ENCODE data around the gene NEMF. TPM values are rescaled to one million over a fixed set of nuclear protein-coding genes. Genes with fewer than 3 reads are reported as not detected.

Gene NEMF
- total and polyA plus RNA-seq, 3 experiments from 2014 or later = 48.9 to 71.9 (median 69.2) TPM

DNA sequence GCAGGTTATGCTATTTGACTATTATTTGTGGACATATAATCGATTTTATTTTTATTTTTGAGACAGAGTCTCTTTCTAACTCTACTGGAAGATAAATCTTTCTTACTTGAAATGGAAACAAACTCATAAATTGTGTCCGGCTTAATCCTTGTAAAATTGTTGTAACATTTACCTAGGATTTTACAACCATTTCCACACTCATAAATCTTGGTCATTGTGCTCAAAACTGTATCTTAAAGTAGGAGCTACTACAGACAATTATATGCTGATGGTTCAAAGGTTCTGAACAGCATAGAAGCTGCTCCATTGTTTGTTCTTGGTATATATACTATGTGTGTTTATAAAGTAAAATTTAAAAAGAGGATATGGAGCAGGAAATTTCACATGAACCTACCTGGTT, 35.7 kb upstream of the NEMF start:
- H3K4me3 ChIP-seq (ENCODE audit: low read length) = no peak overlapping the region
- peaks cover 11 to 22% (median 13%) of the 10 kb centered on the region in 3 donors for H3K4me1 Mint-ChIP-seq
- H3K27me3 ChIP-seq (ENCODE audit: insufficient read depth, low read length, poor library complexity, severe bottlenecking) = no peaks in the 10 kb centered on the region
- peaks cover 0 to 2% (median 0%) of the 10 kb centered on the region in 5 donors for H3K9me3 Mint-ChIP-seq
- H3K36me3 ChIP-seq (ENCODE audit: insufficient read depth, low read length) = no peaks in the 10 kb centered on the region
- no peaks in the 10 kb centered on the region for H3K9me3 ChIP-seq (ENCODE audit: low read length)
- ChIA-PET CTCF (interaction anchor here (0.8 to 1.1 kb wide), 4 partner anchors 9 to 228 kb away, joined by 3 to 7 read pairs (median 4); no protein-coding TSS in a partner anchor), POLR2A (no interaction called here)
- H3K27ac Mint-ChIP-seq = no peak overlapping the region
- H3K36me3 Mint-ChIP-seq = peaks cover 0 to 10% (median 0%) of the 10 kb centered on the region in 3 donors
- H3K4me1 ChIP-seq (ENCODE audit: insufficient read depth, low read length) = peaks cover 10% of the 10 kb centered on the region
- H3K27me3 Mint-ChIP-seq = peaks cover 0 to 1% of the 10 kb centered on the region in 2 donors
- no peak overlapping the region for H3K4me3 Mint-ChIP-seq
- H3K27ac ChIP-seq (ENCODE audit: low read depth, low read length) = no peak overlapping the region
- no peak for DNase-seq

DNA sequence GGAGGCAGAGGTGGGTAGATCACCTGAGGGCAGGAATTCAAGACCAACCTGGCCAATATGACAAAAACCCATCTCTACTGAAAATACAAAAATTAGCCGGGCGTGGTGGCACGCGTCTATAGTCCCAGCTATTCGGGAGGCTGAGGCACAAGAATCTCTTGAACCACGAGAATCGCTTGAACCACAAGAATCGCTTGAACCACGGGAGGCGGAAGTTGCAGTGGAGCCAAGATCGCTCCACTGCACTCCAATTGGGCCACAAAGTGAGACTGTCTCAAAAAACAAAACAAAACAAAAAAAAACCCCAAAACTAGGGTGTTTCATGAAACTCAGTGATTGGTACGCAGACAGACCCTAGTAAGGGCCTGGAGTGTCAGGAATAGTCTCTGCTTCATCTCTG, 33.9 kb upstream of the NEMF start:
- H3K4me3 ChIP-seq (ENCODE audit: low read length) = no peak overlapping the region
- CTCF ChIA-PET = no interaction called here
- H3K27me3 ChIP-seq (ENCODE audit: insufficient read depth, low read length, poor library complexity, severe bottlenecking) = no peaks in the 10 kb centered on the region
- no peak for DNase-seq
- Mint-ChIP-seq H3K27ac (peak overlapping the region; percentile 14 to 88 (median 78)), H3K4me1 (peaks cover 2 to 13% (median 4%) of the 10 kb centered on the region in 3 donors), H3K36me3 (no peaks in the 10 kb centered on the region), H3K9me3 (no peaks in the 10 kb centered on the region), H3K27me3 (no peaks in the 10 kb centered on the region), H3K4me3 (peak overlapping the region; percentile 0 to 61 (median 38))
- no peaks in the 10 kb centered on the region for H3K9me3 ChIP-seq (ENCODE audit: low read length)
- POLR2A ChIA-PET = interaction anchor here (0.5 kb wide), 1 partner anchor 114 kb away, joined by 3 read pairs; no protein-coding TSS in a partner anchor
- H3K36me3 ChIP-seq (ENCODE audit: insufficient read depth, low read length) = no peaks in the 10 kb centered on the region
- peaks cover 3% of the 10 kb centered on the region for H3K4me1 ChIP-seq (ENCODE audit: insufficient read depth, low read length)
- H3K27ac ChIP-seq (ENCODE audit: low read depth, low read length) = no peak overlapping the region

DNA sequence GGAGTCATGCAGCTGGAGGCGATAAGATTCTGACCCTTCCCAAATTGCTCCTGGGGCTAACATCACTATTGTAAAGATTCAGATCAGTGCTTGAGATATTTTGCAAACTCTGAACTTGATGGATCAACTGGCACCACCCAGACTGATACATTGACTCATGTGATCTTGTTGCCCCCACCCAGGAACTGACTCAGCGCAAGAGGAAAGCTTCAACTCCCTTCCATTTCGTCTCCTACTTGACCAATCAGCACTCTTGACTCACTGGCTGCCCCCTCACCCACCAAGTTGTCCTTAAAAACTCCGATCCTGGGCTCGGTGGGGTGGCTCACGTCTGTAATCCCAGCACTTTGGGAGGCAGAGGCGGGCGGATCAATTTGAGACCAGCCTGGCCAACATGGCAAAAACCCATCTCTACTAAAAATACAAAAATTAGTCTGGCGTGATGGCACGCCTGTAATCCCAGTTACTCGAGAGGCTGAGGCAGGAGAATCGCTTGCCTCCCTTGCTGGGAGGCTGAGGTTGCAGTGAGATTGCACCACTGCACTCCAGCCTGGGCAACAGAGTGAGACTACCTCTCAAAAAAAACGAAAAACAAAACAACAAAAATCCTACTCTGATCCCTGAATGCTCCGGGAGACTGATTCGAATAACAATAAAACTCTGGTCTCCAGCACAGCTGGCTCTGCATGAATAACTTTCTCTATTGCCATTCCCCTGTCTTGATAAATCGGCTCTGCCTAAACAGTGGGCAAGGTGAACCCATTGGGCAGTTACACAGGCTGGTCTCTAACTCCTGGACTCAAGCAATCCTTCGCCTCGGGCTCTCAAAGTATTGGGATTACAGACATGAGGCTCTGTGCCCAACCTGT, 30.5 kb upstream of the NEMF start:
- no peaks in the 10 kb centered on the region for H3K36me3 ChIP-seq (ENCODE audit: insufficient read depth, low read length)
- H3K36me3 Mint-ChIP-seq = no peaks in the 10 kb centered on the region
- H3K27ac Mint-ChIP-seq = peak overlapping the region in 3 of 8 donors; percentile 25 to 77 (median 42)
- H3K27me3 ChIP-seq (ENCODE audit: insufficient read depth, low read length, poor library complexity, severe bottlenecking) = no peaks in the 10 kb centered on the region
- H3K4me1 Mint-ChIP-seq = peaks cover 7 to 23% (median 12%) of the 10 kb centered on the region in 3 donors
- no peak overlapping the region for H3K4me3 ChIP-seq (ENCODE audit: low read length)
- H3K9me3 ChIP-seq (ENCODE audit: low read length) = no peaks in the 10 kb centered on the region
- no peaks in the 10 kb centered on the region for H3K9me3 Mint-ChIP-seq
- POLR2A ChIA-PET = no interaction called here
- no peaks in the 10 kb centered on the region for H3K27me3 Mint-ChIP-seq
- H3K4me1 ChIP-seq (ENCODE audit: insufficient read depth, low read length) = peaks cover 11% of the 10 kb centered on the region
- H3K4me3 Mint-ChIP-seq = no peak overlapping the region
- DNase-seq = no peak
- CTCF ChIA-PET = interaction anchor here (1.4 to 2.1 kb wide), 4 partner anchors 9 to 120 kb away, joined by 4 to 10 read pairs (median 8); no protein-coding TSS in a partner anchor
- no peak overlapping the region for H3K27ac ChIP-seq (ENCODE audit: low read depth, low read length)

DNA sequence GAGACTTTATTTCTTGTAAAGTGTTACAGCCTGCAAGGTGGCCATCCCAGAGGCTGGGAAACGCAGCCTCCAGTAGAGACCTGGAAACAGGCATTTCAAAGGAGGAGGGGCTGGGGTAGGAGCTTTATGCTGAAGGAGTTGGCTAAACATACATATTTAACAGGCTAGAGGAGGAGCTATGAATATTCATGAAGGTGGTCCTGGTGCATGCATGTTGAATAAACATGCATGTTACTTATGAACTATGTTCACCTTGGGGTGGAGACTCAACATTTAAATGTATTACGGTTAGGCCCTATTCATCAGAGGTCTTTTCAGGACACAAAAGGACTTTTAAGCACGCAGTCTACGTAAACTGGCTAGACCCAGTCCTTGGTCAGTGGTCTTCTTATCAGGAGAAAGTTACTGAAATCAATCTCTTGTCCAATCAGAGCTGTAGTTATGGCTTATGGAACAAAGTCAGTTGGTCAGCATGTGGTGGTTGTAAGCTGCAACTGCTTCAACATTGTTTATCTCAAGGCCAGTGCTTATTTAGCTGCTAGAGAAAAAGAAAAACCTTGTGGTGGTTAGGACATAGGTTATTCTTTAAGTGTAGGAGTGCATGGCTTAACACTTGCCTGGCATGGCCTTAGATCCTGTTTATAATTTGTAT, 28.9 kb upstream of the NEMF start:
- Mint-ChIP-seq H3K4me3 (no peak overlapping the region), H3K27me3 (no peaks in the 10 kb centered on the region), H3K36me3 (no peaks in the 10 kb centered on the region), H3K4me1 (peaks cover 4 to 18% (median 12%) of the 10 kb centered on the region in 3 donors), H3K27ac (peak overlapping the region in 4 of 8 donors; percentile 7 to 90 (median 58)), H3K9me3 (no peaks in the 10 kb centered on the region)
- peaks cover 11% of the 10 kb centered on the region for H3K4me1 ChIP-seq (ENCODE audit: insufficient read depth, low read length)
- H3K4me3 ChIP-seq (ENCODE audit: low read length) = no peak overlapping the region
- H3K27ac ChIP-seq (ENCODE audit: low read depth, low read length) = no peak overlapping the region
- POLR2A ChIA-PET = interaction anchor here (0.6 kb wide), 1 partner anchor 12 kb away, joined by 12 read pairs; the partner anchor contains the start of gene ARF6
- no peaks in the 10 kb centered on the region for H3K36me3 ChIP-seq (ENCODE audit: insufficient read depth, low read length)
- no peaks in the 10 kb centered on the region for H3K27me3 ChIP-seq (ENCODE audit: insufficient read depth, low read length, poor library complexity, severe bottlenecking)
- no peaks in the 10 kb centered on the region for H3K9me3 ChIP-seq (ENCODE audit: low read length)
- CTCF ChIA-PET = interaction anchor here (1.3 to 3.5 kb wide), 6 partner anchors 10 to 181 kb away, joined by 3 to 41 read pairs (median 6); no protein-coding TSS in a partner anchor
- no peak for DNase-seq

DNA sequence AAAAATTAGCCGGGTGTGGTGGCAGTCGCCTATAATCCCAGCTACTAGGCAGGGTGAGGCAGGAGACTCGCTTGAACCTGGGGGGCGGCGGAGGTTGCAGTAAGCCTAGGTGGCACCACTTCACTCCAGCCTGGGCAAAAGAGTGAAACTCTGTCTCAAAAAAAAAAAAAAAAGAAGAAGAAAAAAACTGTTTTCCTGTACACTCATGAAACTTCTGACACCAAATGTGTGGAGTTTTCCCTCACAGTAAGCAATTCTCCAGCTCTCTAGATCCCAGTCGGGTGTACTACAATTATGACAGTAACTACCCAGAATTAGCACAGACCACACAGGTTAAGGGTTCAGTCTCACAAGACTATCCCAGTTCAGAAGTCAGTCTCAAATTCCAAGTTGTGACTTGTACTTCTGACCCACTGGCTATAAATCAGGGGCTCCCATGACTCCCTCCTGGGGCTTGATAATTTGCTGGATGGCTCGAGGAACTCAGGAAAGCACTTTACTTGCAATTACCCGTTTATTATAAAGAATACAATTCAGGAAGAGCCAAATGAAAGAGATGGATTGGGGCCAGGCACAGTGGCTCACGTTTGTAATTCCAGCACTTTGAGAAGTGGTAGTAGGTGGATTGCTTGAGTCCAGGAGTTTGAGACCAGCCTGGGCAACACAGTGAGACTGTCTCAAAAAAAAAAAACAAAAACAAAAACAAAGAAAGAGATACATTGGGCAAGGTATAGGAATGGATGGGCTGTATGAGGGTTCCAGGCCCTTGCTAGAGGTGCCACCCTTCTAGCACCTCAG, 27.9 kb upstream of the NEMF start:
- no peaks in the 10 kb centered on the region for H3K27me3 ChIP-seq (ENCODE audit: insufficient read depth, low read length, poor library complexity, severe bottlenecking)
- H3K27ac ChIP-seq (ENCODE audit: low read depth, low read length) = no peak overlapping the region
- H3K4me3 Mint-ChIP-seq = no peak overlapping the region
- H3K9me3 Mint-ChIP-seq = no peaks in the 10 kb centered on the region
- no peaks in the 10 kb centered on the region for H3K9me3 ChIP-seq (ENCODE audit: low read length)
- peak overlapping the region in 6 of 8 donors; percentile 37 to 89 (median 50) for H3K27ac Mint-ChIP-seq
- H3K36me3 Mint-ChIP-seq = no peaks in the 10 kb centered on the region
- ChIA-PET POLR2A (interaction anchor here (0.7 to 1.2 kb wide), 6 partner anchors 18 to 181 kb away, joined by 3 to 8 read pairs (median 3); no protein-coding TSS in a partner anchor), CTCF (interaction anchor here (0.6 to 3.5 kb wide), 24 partner anchors 8 to 232 kb away, joined by 3 to 41 read pairs (median 4); partner anchors contain the start of gene ARF6)
- H3K4me3 ChIP-seq (ENCODE audit: low read length) = no peak overlapping the region
- H3K4me1 ChIP-seq (ENCODE audit: insufficient read depth, low read length) = peaks cover 11% of the 10 kb centered on the region
- no peak for DNase-seq
- no peaks in the 10 kb centered on the region for H3K27me3 Mint-ChIP-seq
- H3K36me3 ChIP-seq (ENCODE audit: insufficient read depth, low read length) = no peaks in the 10 kb centered on the region
- H3K4me1 Mint-ChIP-seq = peaks cover 3 to 12% (median 12%) of the 10 kb centered on the region in 3 donors

DNA sequence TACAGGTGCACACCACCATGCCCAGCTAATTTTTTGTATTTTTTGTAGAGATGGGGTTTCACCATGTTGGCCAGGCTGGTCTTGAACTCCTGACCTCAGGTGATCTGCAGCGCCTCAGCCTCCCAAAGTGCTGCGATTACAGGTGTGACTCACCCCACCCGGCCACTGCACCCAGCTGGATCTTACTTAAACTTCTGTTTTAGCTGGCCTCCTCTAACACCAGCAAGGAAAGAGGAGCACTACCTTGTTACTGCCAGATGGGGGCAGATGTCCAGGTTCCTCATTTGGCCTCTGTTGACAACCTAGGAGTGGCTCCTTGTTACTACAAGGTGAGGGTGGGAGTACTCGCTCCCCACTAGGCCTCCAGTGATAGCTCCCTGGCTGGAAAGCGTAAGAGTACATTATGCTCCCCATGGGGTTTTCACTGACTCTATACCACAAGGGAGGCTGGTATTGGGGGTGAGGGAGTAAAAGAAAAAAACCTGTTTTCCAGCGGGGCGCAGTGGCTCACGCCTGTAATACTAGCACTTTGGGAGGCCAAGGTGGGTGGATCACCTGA, 27.1 kb upstream of the NEMF start:
- no peak overlapping the region for H3K27ac ChIP-seq (ENCODE audit: low read depth, low read length)
- no peak overlapping the region for H3K4me3 Mint-ChIP-seq
- H3K27me3 ChIP-seq (ENCODE audit: insufficient read depth, low read length, poor library complexity, severe bottlenecking) = no peaks in the 10 kb centered on the region
- H3K27ac Mint-ChIP-seq = peak overlapping the region in 6 of 8 donors; percentile 36 to 96 (median 62)
- no peaks in the 10 kb centered on the region for H3K36me3 ChIP-seq (ENCODE audit: insufficient read depth, low read length)
- H3K27me3 Mint-ChIP-seq = no peaks in the 10 kb centered on the region
- POLR2A ChIA-PET = interaction anchor here (0.8 to 1.2 kb wide), 6 partner anchors 13 to 182 kb away, joined by 3 to 8 read pairs (median 3); partner anchors contain the start of gene ARF6
- DNase-seq = peak in 4 of 5 donors; percentile 34 to 72 (median 56)
- H3K9me3 ChIP-seq (ENCODE audit: low read length) = no peaks in the 10 kb centered on the region
- H3K4me1 Mint-ChIP-seq = peaks cover 3 to 12% (median 10%) of the 10 kb centered on the region in 3 donors
- H3K4me3 ChIP-seq (ENCODE audit: low read length) = no peak overlapping the region
- CTCF ChIA-PET = interaction anchor here (0.6 to 3.5 kb wide), 34 partner anchors 9 to 235 kb away, joined by 3 to 41 read pairs (median 4); partner anchors contain the start of genes ARF6 and NEMF
- H3K9me3 Mint-ChIP-seq = no peaks in the 10 kb centered on the region
- H3K36me3 Mint-ChIP-seq = no peaks in the 10 kb centered on the region
- peaks cover 11% of the 10 kb centered on the region for H3K4me1 ChIP-seq (ENCODE audit: insufficient read depth, low read length)

DNA sequence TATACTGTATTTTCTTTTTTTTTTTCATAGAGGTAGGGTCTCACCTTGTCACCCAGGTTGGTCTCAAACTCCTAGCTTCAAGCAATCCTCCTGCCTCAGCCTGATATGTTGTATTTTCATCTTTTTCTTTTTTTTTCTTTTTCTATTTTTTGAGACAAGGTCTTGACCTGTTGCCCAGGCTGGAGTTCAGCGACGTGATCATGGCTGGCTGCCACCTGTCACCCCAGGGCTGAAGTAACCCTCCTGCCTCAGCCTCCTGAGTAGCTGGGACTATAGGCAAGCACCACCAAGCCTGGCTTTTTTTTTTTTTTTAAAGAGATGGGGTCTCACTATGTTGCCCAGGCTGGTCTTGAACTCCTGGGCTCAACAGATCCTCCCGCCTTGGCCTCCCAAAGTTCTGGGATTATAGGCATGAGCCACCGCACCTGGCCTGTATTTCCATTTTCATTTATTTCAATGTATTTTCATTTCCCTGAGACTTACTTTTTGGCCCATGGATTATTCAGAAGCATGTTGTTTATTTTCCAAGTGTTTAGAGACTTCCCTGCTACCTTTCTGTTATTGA, 24.1 kb upstream of the NEMF start:
- Histone ChIP-seq H3K36me3 (ENCODE audit: insufficient read depth, low read length) (no peaks in the 10 kb centered on the region), H3K27me3 (ENCODE audit: insufficient read depth, low read length, poor library complexity, severe bottlenecking) (no peaks in the 10 kb centered on the region), H3K4me1 (ENCODE audit: insufficient read depth, low read length) (peaks cover 11% of the 10 kb centered on the region), H3K4me3 (ENCODE audit: low read length) (no peak overlapping the region), H3K9me3 (ENCODE audit: low read length) (no peaks in the 10 kb centered on the region), H3K27ac (ENCODE audit: low read depth, low read length) (no peak overlapping the region)
- Mint-ChIP-seq H3K4me1 (peaks cover 3 to 12% (median 12%) of the 10 kb centered on the region in 3 donors), H3K27me3 (no peaks in the 10 kb centered on the region), H3K9me3 (no peaks in the 10 kb centered on the region), H3K36me3 (no peaks in the 10 kb centered on the region), H3K27ac (peak overlapping the region in 1 of 8 donors; percentile 15), H3K4me3 (no peak overlapping the region)
- ChIA-PET CTCF (interaction anchor here (1.1 to 2.0 kb wide), 4 partner anchors 8 to 127 kb away, joined by 3 to 5 read pairs (median 3); no protein-coding TSS in a partner anchor), POLR2A (interaction anchor here (0.6 kb wide), 1 partner anchor 224 kb away, joined by 3 read pairs; no protein-coding TSS in a partner anchor)
- no peak for DNase-seq
